ENCODE measurements around the gene MXRA8. TPM values are rescaled to one million over a fixed set of nuclear protein-coding genes. Genes with fewer than 3 reads are reported as not detected.

MXRA8 gene
- total RNA-seq, 1 experiment from 2014 or later: 4.0 TPM

DNA sequence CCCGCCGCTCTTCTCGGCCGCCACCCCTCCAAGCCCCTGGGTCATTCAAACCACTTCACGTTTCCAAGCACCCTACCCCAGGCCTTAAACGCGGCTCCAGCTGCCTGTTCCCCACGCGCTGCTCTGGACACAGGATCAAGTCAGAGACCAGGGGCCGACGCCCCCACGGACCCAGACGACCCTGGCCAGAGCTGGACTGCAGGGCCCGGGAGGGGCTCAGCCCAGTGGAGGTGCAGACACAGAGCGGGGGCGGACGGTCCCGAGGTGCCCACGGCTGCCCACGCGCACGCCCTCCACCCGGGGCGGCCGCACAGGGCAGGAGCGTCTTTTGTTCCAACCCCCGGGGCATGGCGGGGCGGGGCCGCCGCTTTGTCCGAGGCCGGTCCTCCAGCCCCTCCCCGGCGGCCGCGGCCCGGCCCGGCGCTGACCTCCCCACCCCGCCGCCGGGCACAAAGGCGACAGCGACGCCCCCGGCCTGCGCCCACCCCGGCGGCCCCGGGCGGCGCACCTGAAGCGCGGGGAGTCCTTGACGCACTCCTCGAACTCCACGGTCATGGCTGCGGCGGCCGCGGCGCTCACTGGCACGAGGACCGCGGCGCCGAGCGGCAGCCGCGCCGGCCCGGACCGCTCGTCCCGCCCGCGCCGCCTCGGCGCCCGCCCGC is 51.0 kb downstream of the MXRA8 start:
- peak; percentile 61 for DNase-seq (ENCODE audit: low read depth)

DNA sequence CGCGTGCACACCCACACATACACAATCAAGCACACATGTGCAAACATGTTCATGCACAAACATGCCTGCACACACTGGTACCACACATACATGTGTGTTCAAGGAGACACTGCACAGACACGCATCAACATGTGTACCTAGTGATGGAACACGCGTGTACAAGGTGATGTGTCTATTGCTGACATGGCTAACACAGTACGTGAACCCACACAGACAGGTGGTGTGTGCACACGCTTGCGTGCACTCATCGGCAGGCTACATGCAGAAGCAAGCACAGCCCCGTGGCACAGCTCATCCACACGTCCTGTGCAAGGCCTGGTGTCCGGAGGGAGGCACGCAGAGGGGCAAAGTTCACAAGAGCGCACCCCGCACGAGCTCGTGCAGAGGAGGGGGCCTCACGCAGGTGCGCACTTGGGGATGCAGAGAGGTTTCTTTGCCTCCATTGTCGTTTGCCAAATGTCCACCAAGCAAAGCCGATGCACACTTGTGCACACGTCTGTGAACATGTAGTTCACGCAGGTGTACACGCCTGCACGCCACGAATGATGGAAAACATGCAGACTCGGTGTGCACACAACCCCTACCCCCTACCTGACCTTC is 51.6 kb downstream of the MXRA8 start:
- DNase-seq (ENCODE audit: low read depth): no peak

DNA sequence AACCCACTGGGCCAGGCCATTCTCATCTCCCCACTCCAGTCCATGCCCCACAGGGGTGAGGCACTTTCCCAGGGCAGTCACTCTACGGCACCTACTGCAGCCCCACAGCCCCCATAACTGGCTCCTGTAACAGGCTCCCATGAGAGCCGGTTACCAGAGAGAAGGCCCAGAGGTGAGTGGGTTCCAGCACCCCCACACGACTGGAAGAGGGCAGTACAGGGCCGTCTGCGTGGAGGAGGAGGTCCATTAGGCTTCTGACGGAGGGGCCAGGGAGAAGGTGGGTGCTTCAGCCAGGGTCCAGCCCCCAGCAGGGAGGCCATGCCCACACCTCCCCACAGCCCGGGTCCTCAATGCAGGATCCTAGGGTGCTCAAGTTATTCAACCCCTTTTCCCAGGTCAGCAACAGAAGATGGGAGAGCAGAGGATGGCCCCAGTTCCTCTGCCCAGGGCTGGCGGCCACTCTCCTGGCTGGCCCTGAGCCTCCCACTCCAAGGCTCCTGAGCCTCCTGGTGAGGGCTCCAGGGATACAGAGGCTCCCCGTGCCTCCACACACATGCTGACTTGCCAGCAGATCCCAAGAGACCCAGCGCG is 52.2 kb downstream of the MXRA8 start:
- DNase-seq (ENCODE audit: low read depth): no peak

DNA sequence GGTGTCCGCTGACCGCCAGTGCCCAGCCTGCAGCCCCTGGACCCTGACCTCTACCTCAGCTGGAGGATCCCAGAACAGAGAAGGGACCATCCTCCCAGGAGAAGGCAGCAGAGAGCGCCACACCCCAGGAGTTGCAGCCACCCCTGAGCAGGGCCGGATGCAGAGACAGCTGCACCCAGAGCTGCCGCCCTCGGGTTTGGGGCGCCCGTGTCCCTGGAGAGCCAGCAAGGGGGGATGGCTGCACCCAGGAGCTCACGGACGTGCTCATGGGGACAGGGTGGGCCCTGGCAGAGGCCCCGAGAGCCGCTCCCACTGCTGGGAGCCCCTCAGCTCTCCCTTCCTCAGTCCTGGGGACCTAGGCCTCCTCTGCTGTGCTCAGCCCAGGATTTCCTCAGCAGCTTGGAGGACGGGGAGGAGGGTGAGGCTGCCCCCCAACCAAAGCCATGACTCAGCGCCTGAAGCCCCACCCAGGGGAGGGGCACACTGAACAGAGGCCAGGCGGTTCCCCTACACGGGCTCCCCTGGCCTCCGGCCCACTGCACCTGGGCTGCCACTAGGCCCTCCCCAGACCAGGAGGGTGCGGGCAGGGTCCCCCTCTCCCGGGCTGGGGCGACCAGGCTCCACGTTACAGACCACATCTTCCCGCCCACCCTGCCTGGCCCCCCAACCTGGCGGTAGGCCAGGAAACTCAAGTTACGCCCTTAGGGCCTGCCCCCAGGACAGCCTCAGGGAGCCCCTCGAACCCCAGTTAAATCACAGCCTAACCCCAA is 52.9 kb downstream of the MXRA8 start:
- peak; percentile 85 for DNase-seq (ENCODE audit: low read depth)

DNA sequence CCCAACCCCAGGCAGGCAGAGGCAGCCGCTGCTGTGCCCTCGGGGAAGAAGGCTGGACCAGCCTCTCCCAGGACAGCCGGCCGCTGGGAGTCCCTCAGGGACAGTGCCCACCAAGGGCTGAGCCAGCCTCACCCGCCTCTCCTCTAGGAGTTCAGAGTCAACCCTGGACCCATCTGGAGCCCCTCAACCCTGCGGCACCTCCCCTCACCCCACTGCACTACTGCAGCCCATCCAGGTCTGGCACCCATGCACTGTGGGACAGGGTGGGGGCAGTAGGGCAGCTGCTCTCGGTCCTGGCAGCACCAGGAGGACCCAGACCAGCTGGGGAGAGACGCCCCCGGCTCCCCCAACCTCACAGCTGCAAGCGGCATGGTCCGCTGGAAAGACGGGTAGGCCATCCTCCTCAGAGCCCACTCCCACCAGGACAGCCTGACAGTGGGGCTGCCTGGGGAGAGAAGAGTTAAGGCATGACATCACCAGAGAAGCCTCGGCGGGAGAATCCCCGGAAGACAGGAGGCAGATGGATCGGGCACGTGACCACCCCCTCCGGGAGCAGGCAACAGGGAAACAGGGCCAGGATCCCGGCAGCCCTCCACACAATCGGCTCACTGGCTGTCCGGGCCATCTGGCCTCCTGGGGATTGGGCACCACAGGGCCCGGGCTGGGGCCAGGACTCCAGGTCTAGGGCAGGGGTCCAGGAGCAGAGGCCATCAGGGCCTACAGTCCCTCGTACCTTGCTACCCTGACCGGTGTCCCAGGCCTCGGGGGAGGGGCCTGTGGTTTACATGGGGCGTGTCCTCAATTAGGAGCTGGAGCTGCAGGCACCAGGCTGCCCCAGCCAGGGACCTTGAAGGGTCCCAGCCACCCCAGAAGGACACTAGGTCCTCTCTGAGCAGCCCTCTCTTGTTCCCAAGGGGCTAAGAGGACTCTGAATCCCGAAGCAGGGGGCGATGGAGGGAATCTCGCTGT is 53.7 kb downstream of the MXRA8 start:
- peak; percentile 83 for DNase-seq (ENCODE audit: low read depth)

DNA sequence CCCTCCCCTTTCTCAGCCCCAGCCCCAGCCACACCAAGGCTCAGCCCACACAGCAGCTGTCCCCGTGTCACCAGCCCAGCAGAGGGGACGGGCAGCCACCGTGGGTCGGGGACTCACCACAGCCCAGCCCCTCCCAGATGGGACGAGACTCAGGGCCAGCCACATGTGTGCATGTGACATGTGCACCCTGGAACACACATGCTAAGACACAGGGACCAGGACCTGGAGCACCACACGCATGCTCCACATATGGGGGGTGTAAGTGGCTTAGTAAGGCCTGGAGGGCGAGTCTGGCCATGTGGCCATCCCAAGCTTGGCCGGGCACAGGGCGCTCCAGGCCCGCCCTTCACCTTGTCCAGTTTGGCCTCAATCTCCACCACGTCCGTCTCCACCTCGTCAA is 54.6 kb downstream of the MXRA8 start:
- DNase-seq (ENCODE audit: low read depth): no peak

DNA sequence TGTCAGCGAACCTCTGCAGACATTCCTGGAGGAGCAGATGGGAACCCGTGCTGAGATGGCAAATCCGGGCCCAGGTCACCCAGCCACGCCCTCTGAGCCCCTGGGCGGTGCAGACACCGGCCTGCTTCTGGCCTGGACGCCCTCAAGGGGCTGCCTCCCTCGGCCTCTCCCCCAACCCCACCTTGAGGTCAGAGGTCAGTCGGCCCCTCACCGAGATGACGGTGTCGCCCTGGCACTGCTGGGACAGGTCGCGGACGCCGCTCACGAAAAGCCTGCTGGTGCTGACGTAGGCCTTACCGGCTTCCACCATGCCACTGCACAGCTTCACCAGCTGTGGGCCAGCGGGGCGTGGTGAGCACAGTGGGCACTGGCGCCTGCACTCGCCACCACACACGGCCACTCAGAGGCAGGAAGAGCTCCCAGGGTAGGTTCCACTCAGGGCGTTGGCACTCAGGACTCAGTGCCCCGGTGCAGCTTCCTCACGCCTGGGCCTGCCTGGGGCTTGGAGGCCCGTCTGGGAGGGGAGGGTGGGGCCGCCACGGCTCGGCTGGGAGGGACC is 55.3 kb downstream of the MXRA8 start:
- DNase-seq (ENCODE audit: low read depth): no peak

Other genes starting within 250 kb of the MXRA8 start
- 10.3 and 16.2 TPM in 2 replicates for gene C1orf159, start 242.5 kb downstream of the MXRA8 start, total RNA-seq (2014; rRNA removed; shearing (Covaris generic))
- gene TTLL10, start 184.7 kb downstream of the MXRA8 start, total RNA-seq (2014; rRNA removed; shearing (Covaris generic)): not detected in 2 replicates
- not detected in 2 replicates for gene TNFRSF18, start 152.0 kb downstream of the MXRA8 start, total RNA-seq (2014; rRNA removed; shearing (Covaris generic))
- gene TNFRSF4, start 144.4 kb downstream of the MXRA8 start, total RNA-seq (2014; rRNA removed; shearing (Covaris generic)): 0.10 TPM in 1 of 2 replicates, not detected in the other
- gene SDF4, start 126.6 kb downstream of the MXRA8 start, total RNA-seq (2014; rRNA removed; shearing (Covaris generic)): 74.4 and 80.5 TPM in 2 replicates
- 13.9 and 18.2 TPM in 2 replicates for gene B3GALT6, start 126.3 kb downstream of the MXRA8 start, total RNA-seq (2014; rRNA removed; shearing (Covaris generic))
- gene C1QTNF12, start 111.8 kb downstream of the MXRA8 start, total RNA-seq (2014; rRNA removed; shearing (Covaris generic)): not detected in 2 replicates
- gene UBE2J2, start 84.7 kb downstream of the MXRA8 start, total RNA-seq (2014; rRNA removed; shearing (Covaris generic)): 54.3 and 61.9 TPM in 2 replicates
- gene SCNN1D, start 78.1 kb downstream of the MXRA8 start, total RNA-seq (2014; rRNA removed; shearing (Covaris generic)): 0.39 and 0.84 TPM in 2 replicates
- gene ACAP3, start 50.6 kb downstream of the MXRA8 start, total RNA-seq (2014; rRNA removed; shearing (Covaris generic)): 10.3 and 19.1 TPM in 2 replicates
- gene PUSL1, start 50.0 kb downstream of the MXRA8 start, total RNA-seq (2014; rRNA removed; shearing (Covaris generic)): 15.7 and 27.4 TPM in 2 replicates
- 62.6 and 75.4 TPM in 2 replicates for gene INTS11, start 33.9 kb downstream of the MXRA8 start, total RNA-seq (2014; rRNA removed; shearing (Covaris generic))
- gene CPTP, start 33.8 kb downstream of the MXRA8 start, total RNA-seq (2014; rRNA removed; shearing (Covaris generic)): 18.7 and 23.9 TPM in 2 replicates
- gene TAS1R3, start 27.3 kb downstream of the MXRA8 start, total RNA-seq (2014; rRNA removed; shearing (Covaris generic)): 0.48 and 0.68 TPM in 2 replicates
- gene DVL1, start 9.1 kb downstream of the MXRA8 start, total RNA-seq (2014; rRNA removed; shearing (Covaris generic)): 24.0 and 36.5 TPM in 2 replicates
- gene AURKAIP1, start 16.7 kb upstream of the MXRA8 start, total RNA-seq (2014; rRNA removed; shearing (Covaris generic)): 141 and 204 TPM in 2 replicates
- 62.8 and 66.2 TPM in 2 replicates for gene CCNL2, start 40.8 kb upstream of the MXRA8 start, total RNA-seq (2014; rRNA removed; shearing (Covaris generic))
- 227 and 241 TPM in 2 replicates for gene MRPL20, start 48.7 kb upstream of the MXRA8 start, total RNA-seq (2014; rRNA removed; shearing (Covaris generic))
- gene ANKRD65, start 62.7 kb upstream of the MXRA8 start, total RNA-seq (2014; rRNA removed; shearing (Covaris generic)): not detected in 2 replicates
- 5.6 and 5.7 TPM in 2 replicates for gene VWA1, start 77.1 kb upstream of the MXRA8 start, total RNA-seq (2014; rRNA removed; shearing (Covaris generic))
- not detected in 2 replicates for gene ATAD3C, start 91.1 kb upstream of the MXRA8 start, total RNA-seq (2014; rRNA removed; shearing (Covaris generic))
- 11.3 and 15.9 TPM in 2 replicates for gene ATAD3B, start 113.2 kb upstream of the MXRA8 start, total RNA-seq (2014; rRNA removed; shearing (Covaris generic))
- 24.9 and 39.2 TPM in 2 replicates for gene ATAD3A, start 153.6 kb upstream of the MXRA8 start, total RNA-seq (2014; rRNA removed; shearing (Covaris generic))
- gene TMEM240, start 182.1 kb upstream of the MXRA8 start, total RNA-seq (2014; rRNA removed; shearing (Covaris generic)): not detected in 2 replicates
- 77.3 and 86.5 TPM in 2 replicates for gene SSU72, start 216.3 kb upstream of the MXRA8 start, total RNA-seq (2014; rRNA removed; shearing (Covaris generic))
- gene FNDC10, start 241.6 kb upstream of the MXRA8 start, total RNA-seq (2014; rRNA removed; shearing (Covaris generic)): 3.4 and 3.6 TPM in 2 replicates